Choroid plexus epithelial cell (primary cell): ENCODE data around the gene MAP9.
A peak's percentile ranks its signal among the peaks of the same experiment; 100 is the strongest.

Experiments used
- DNase-seq: peaks from one replicate; pipeline ENCODE4 v3.0.0-alpha.2; 2010; ENCODE audit warnings: low read depth
- H3K4me3 ChIP-seq: 2 replicates; pipeline ENCODE4 v1.5.1; 2011; ENCODE audit warnings: low read depth, mild to moderate bottlenecking, control low read depth, low read length, moderate library complexity
- TF ChIP-seq, protein P1 (sequence below): conservative IDR thresholded peaks from 2 replicates; pipeline ENCODE4 v1.5.1; 2011; ENCODE audit warnings: low read depth, mild to moderate bottlenecking, control low read depth, inconsistent platforms, low read length, moderate library complexity

Gene MAP9

GRCh38 chr4:155392481-155393184 is 15.9 kb upstream of the MAP9 start:
- TF ChIP-seq, protein P1, sequence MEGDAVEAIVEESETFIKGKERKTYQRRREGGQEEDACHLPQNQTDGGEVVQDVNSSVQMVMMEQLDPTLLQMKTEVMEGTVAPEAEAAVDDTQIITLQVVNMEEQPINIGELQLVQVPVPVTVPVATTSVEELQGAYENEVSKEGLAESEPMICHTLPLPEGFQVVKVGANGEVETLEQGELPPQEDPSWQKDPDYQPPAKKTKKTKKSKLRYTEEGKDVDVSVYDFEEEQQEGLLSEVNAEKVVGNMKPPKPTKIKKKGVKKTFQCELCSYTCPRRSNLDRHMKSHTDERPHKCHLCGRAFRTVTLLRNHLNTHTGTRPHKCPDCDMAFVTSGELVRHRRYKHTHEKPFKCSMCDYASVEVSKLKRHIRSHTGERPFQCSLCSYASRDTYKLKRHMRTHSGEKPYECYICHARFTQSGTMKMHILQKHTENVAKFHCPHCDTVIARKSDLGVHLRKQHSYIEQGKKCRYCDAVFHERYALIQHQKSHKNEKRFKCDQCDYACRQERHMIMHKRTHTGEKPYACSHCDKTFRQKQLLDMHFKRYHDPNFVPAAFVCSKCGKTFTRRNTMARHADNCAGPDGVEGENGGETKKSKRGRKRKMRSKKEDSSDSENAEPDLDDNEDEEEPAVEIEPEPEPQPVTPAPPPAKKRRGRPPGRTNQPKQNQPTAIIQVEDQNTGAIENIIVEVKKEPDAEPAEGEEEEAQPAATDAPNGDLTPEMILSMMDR, result no peak
- peak; percentile 78 for DNase-seq
- H3K4me3 ChIP-seq, result no peak overlapping the region

- DNase-seq, result no peak
- TF ChIP-seq, protein P1, result no peak
- H3K4me3 ChIP-seq, result no peak overlapping the region
Observed at GRCh38 chr4:155391932-155392331, 15.2 kb upstream of the MAP9 start.

DNA sequence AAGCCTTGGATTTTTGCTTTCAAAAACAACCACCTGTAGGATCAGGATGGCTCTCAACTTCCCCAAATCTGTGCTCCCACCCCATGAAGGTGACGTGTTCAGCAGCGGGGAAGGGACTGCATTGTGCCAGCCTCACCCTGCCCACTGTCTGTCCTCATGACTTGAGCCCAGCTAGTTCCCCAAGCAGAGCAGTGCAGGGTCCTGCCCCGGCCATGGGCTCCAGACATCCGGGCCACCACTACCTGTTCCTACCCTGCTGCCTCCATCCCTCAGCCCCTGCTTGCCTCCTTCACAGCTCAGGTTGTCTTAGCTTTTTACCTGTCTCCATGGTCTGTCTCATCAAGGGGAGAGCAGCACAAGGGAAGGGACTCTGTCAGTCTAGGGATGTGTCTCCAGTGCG is 11.4 kb upstream of the MAP9 start:
- no peak for DNase-seq
- TF ChIP-seq, protein P1, result no peak
- H3K4me3 ChIP-seq, result no peak overlapping the region

GRCh38 chr4:155383541-155383940 is 6.8 kb upstream of the MAP9 start:
- TF ChIP-seq, protein P1, result no peak

GRCh38 chr4:155377276-155377675 is 511 bp upstream of the MAP9 start:
- no peak overlapping the region for H3K4me3 ChIP-seq
- TF ChIP-seq, protein P1, result no peak
- DNase-seq, result peak; percentile 34

More at GRCh38 chr4:155383541-155383940, 6.8 kb upstream of the MAP9 start:
- DNase-seq, result no peak
- no peak overlapping the region for H3K4me3 ChIP-seq

GRCh38 chr4:155371432-155372043 is 5.2 kb downstream of the MAP9 start:
- TF ChIP-seq, protein P1, result peak; percentile 52
- no peak overlapping the region for H3K4me3 ChIP-seq
- peak; percentile 59 for DNase-seq

- DNase-seq, result no peak
- TF ChIP-seq, protein P1, result no peak
- no peak overlapping the region for H3K4me3 ChIP-seq
Observed at GRCh38 chr4:155367608-155368007, 9.2 kb downstream of the MAP9 start.
